SK-N-MC (cell line): ENCODE data around the gene HDAC6.

ENCODE experiments used
- EZH2 ChIP-seq: fragments of 200-600 bp; sonication (generic); IDR thresholded peaks from one replicate; pipeline ENCODE4 v1.6.1; 2017; ENCODE audit warnings: antibody characterized with exemption
- FOXP2 ChIP-seq: optimal IDR thresholded peaks from 2 replicates; pipeline ENCODE3; 2011; ENCODE audit warnings: mild to moderate bottlenecking, moderate library complexity; ENCODE audit not compliant: insufficient read depth; ENCODE audit errors: extremely low read length, control extremely low read depth
- POLR2AphosphoS5 ChIP-seq: IDR thresholded peaks from 2 replicates; pipeline ENCODE4 v1.6.1; 2012; ENCODE audit warnings: mild to moderate bottlenecking, low read depth, low read length, borderline replicate concordance

- TF ChIP-seq POLR2AphosphoS5 (no peak), EZH2 (no peak), FOXP2 (no peak)
Observed at GRCh38 chrX:48831136-48831908, 29.5 kb downstream of the HDAC6 start.
